B cell (primary cell): Measurements from ENCODE around the gene MRGPRX2.

ENCODE experiments used
- CTCF ChIP-seq: fragments of 200-600 bp; IDR thresholded peaks from one replicate; pipeline ENCODE4 v1.8.0; 2022; ENCODE audit warnings: antibody characterized with exemption, mild to moderate bottlenecking
- EZH2 ChIP-seq: IDR thresholded peaks from 2 replicates; pipeline ENCODE4 v1.6.1; 2012; ENCODE audit warnings: borderline replicate concordance, low read depth, mild to moderate bottlenecking, moderate library complexity, low read length; ENCODE audit not compliant: insufficient read depth, poor library complexity, severe bottlenecking

GRCh38 chr11:19079643-19080440, 19.3 kb upstream of the MRGPRX2 start:
- TF ChIP-seq CTCF (no peak), EZH2 (no peak)
